NB4 (cell line): ENCODE measurements around the gene ZBTB42.

ENCODE experiments used
- MYC ChIP-seq: IDR thresholded peaks from 2 replicates; pipeline ENCODE4 v1.6.1; 2011; ENCODE audit warnings: low read depth, low read length
- POLR2A ChIP-seq: IDR thresholded peaks from 2 replicates; pipeline ENCODE4 v1.6.1; 2011; ENCODE audit warnings: mild to moderate bottlenecking; ENCODE audit not compliant: insufficient read length; ENCODE audit errors: extremely low read depth
- TF ChIP-seq, protein P1 (sequence below): IDR thresholded peaks from one replicate; pipeline ENCODE4 v1.5.1; 2012; ENCODE audit warnings: low read depth, low read length
- TF ChIP-seq, protein P2 (sequence below): IDR thresholded peaks from 2 replicates; pipeline ENCODE4 v1.6.1; 2011; ENCODE audit warnings: low read depth, low read length

DNA sequence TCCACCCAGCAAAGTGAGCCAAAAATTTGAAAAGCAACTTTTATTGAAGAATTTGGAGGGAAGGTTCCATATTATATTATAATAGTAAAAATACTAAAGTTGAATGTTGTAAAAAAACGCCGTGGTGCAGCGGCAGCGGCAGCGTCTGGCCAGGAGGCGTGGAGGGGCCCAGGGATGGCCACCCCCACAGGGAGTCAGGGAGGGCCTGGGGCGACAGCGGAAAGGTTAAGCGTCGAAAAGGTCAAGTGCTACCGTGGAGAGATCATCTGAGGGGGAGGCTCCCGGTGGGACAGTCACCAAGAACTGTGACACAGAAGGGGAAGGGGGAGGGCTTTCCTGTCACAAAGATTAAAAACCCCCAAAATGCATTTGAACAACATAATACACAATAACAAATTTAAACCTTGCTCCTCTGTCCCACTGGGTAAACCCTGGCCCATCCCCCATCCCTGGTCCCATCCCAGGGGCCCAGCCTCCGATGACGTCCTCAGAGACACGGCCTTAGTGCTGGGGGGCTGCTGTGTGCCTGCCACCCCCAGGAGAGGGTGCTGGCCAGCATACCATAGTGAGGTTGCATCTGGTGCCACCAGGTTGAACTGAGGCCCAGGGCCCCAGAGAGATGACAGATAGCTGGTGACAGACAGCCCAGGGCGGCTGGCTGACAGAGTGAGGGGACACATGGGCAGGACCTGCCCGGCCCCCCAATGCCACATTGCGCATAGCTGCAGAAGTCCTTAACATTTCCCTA, 31.4 kb upstream of the ZBTB42 start:
- TF ChIP-seq POLR2A (no peak), MYC (no peak)
- TF ChIP-seq, protein P1, sequence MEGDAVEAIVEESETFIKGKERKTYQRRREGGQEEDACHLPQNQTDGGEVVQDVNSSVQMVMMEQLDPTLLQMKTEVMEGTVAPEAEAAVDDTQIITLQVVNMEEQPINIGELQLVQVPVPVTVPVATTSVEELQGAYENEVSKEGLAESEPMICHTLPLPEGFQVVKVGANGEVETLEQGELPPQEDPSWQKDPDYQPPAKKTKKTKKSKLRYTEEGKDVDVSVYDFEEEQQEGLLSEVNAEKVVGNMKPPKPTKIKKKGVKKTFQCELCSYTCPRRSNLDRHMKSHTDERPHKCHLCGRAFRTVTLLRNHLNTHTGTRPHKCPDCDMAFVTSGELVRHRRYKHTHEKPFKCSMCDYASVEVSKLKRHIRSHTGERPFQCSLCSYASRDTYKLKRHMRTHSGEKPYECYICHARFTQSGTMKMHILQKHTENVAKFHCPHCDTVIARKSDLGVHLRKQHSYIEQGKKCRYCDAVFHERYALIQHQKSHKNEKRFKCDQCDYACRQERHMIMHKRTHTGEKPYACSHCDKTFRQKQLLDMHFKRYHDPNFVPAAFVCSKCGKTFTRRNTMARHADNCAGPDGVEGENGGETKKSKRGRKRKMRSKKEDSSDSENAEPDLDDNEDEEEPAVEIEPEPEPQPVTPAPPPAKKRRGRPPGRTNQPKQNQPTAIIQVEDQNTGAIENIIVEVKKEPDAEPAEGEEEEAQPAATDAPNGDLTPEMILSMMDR, result no peak
- TF ChIP-seq, protein P2, sequence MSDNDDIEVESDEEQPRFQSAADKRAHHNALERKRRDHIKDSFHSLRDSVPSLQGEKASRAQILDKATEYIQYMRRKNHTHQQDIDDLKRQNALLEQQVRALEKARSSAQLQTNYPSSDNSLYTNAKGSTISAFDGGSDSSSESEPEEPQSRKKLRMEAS, result no peak
